Measurements from ENCODE around the gene PACSIN1.

The PACSIN1 gene

DNA sequence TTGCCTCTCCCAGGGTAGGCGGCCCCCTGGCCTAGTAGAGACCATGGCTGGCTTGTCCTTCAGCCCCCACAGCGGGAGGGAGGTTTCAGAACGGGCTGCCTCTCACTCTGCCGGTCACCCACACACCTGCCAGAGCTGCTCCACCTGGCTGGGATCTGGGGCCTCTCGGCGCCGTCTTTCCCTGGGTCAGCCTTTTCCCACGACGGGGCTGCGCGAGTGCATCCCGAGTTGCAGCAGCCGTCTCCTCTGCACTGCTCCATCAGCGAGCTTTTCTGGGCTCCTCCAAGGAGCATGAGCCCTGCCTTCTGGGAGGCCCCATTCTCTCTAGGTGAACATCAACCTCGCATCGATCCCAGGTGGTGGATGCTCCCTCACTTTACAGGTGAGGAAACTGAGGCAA is 106.1 kb downstream of the PACSIN1 start:
- Histone ChIP-seq H3K23ac (ENCODE audit: low read length) (no peak overlapping the region), H3K9me3 (ENCODE audit: insufficient read depth, low read depth, low read length) (no peaks in the 10 kb centered on the region), H2AK5ac (ENCODE audit: low read length) (no peak overlapping the region), H4K8ac (ENCODE audit: low read depth, low read length) (no peak overlapping the region), H3K27me3 (ENCODE audit: insufficient read depth, low read length) (no peaks in the 10 kb centered on the region), H2BK120ac (ENCODE audit: insufficient read depth, low read length, poor library complexity) (no peak overlapping the region), H3K27ac (ENCODE audit: low read depth, low read length) (no peak overlapping the region), H4K12ac (ENCODE audit: low read depth, low read length) (no peak overlapping the region), H3K79me2 (ENCODE audit: control insufficient read depth, insufficient read depth, low read length, poor library complexity) (no peaks in the 10 kb centered on the region), H3K79me1 (ENCODE audit: low read length) (no peaks in the 10 kb centered on the region), H3K36me3 (ENCODE audit: control insufficient read depth in 1 of 2, insufficient read depth in 2 of 2, low read length in 2 of 2) (no peaks in the 10 kb centered on the region), H2AFZ (ENCODE audit: insufficient read depth, low read length, poor library complexity) (no peak overlapping the region), H3K4me2 (ENCODE audit: low read length) (no peak overlapping the region), H3K4ac (ENCODE audit: low read depth, low read length) (no peak overlapping the region), H3K9ac (ENCODE audit: low read length) (no peak overlapping the region), H3K4me1 (ENCODE audit: control insufficient read depth in 1 of 2, insufficient read depth in 2 of 2, low read length in 2 of 2) (no peaks in the 10 kb centered on the region), H3K4me3 (ENCODE audit: low read depth, low read length) (no peak overlapping the region), H3K14ac (ENCODE audit: low read length) (no peak overlapping the region), H3K18ac (ENCODE audit: low read length) (no peak overlapping the region), H2BK12ac (ENCODE audit: low read length) (no peak overlapping the region), H2BK5ac (ENCODE audit: low read depth, low read length, poor library complexity) (no peak overlapping the region), H4K91ac (ENCODE audit: low read depth, low read length) (no peak overlapping the region)
- DNase-seq = no peak
- no CpG with 5 or more reads among the region's 16 CpGs for WGBS (ENCODE audit: extremely low coverage, insufficient coverage, insufficient read length)

DNA sequence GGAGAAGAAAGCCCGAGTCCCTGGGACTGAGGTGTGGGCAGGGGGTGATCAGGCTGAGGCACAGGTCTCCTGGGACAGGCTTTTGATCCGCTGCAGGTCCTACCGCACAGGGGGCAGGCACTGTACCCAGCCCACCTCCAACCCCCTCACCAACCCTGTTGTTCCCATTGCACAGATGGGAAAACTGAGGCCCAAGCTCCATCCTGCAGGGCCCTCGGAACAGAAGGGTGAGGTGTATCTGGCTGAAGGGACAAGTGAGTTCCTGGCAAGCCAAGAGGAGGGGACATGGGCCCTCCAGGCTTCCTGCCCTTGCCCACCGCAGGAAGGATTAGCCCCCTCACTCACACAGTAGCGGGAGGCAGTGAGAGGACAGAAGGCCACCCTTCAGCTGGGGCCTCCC is 106.7 kb downstream of the PACSIN1 start:
- Histone ChIP-seq H3K27me3 (ENCODE audit: insufficient read depth, low read length) (no peaks in the 10 kb centered on the region), H3K4me3 (ENCODE audit: low read depth, low read length) (no peak overlapping the region), H3K4me2 (ENCODE audit: low read length) (no peak overlapping the region), H2BK5ac (ENCODE audit: low read depth, low read length, poor library complexity) (no peak overlapping the region), H2AK5ac (ENCODE audit: low read length) (no peak overlapping the region), H3K27ac (ENCODE audit: low read depth, low read length) (no peak overlapping the region), H2AFZ (ENCODE audit: insufficient read depth, low read length, poor library complexity) (no peak overlapping the region), H3K4me1 (ENCODE audit: control insufficient read depth in 1 of 2, insufficient read depth in 2 of 2, low read length in 2 of 2) (no peaks in the 10 kb centered on the region), H4K12ac (ENCODE audit: low read depth, low read length) (no peak overlapping the region), H2BK12ac (ENCODE audit: low read length) (no peak overlapping the region), H2BK120ac (ENCODE audit: insufficient read depth, low read length, poor library complexity) (no peak overlapping the region), H4K91ac (ENCODE audit: low read depth, low read length) (no peak overlapping the region), H3K4ac (ENCODE audit: low read depth, low read length) (no peak overlapping the region), H3K9ac (ENCODE audit: low read length) (no peak overlapping the region), H3K18ac (ENCODE audit: low read length) (no peak overlapping the region), H4K8ac (ENCODE audit: low read depth, low read length) (no peak overlapping the region), H3K23ac (ENCODE audit: low read length) (no peak overlapping the region), H3K79me1 (ENCODE audit: low read length) (no peaks in the 10 kb centered on the region), H3K9me3 (ENCODE audit: insufficient read depth, low read depth, low read length) (no peaks in the 10 kb centered on the region), H3K36me3 (ENCODE audit: control insufficient read depth in 1 of 2, insufficient read depth in 2 of 2, low read length in 2 of 2) (no peaks in the 10 kb centered on the region), H3K79me2 (ENCODE audit: control insufficient read depth, insufficient read depth, low read length, poor library complexity) (no peaks in the 10 kb centered on the region), H3K14ac (ENCODE audit: low read length) (no peak overlapping the region)
- no CpG with 5 or more reads among the region's 6 CpGs for WGBS (ENCODE audit: extremely low coverage, insufficient coverage, insufficient read length)
- DNase-seq = no peak

DNA sequence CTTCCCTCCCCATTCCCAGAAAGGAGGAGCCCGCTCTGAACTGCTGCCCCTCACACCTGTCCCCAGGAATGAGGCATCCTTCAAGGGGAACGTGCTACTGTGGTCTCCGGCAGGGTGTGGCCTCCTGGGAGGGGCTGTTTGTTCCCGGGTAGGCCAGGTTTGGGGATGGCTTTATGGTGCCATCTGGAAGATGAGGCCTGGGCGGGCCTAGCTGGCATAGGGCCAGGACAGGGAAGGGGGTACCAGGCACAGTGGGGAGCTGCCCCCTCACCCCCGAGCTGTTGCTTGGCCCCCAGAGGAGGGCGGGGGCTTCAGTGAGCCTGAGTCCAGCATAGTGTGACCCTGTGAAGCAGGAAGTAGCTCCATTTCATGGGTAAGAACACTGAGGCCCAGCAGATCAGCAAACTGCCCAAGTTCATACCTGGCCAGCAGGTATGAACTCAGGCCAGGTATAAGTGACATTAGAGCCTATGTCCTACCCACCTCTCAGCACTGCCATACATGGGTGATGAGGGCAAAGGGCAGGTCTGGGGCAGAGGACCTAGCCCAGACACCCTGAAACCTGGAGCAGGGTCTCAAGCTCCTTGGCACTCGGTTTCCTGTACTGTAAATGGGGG is 107.8 kb downstream of the PACSIN1 start:
- H3K4me2 ChIP-seq (ENCODE audit: low read length) = no peak overlapping the region
- no peak overlapping the region for H3K27ac ChIP-seq (ENCODE audit: low read depth, low read length)
- no peak overlapping the region for H4K8ac ChIP-seq (ENCODE audit: low read depth, low read length)
- H2BK12ac ChIP-seq (ENCODE audit: low read length) = no peak overlapping the region
- H3K4me1 ChIP-seq (ENCODE audit: control insufficient read depth in 1 of 2, insufficient read depth in 2 of 2, low read length in 2 of 2) = no peaks in the 10 kb centered on the region
- no CpG with 5 or more reads among the region's 8 CpGs for WGBS (ENCODE audit: extremely low coverage, insufficient coverage, insufficient read length)
- H2AFZ ChIP-seq (ENCODE audit: insufficient read depth, low read length, poor library complexity) = no peak overlapping the region
- H3K18ac ChIP-seq (ENCODE audit: low read length) = no peak overlapping the region
- H4K91ac ChIP-seq (ENCODE audit: low read depth, low read length) = no peak overlapping the region
- DNase-seq = no peak
- no peaks in the 10 kb centered on the region for H3K79me2 ChIP-seq (ENCODE audit: control insufficient read depth, insufficient read depth, low read length, poor library complexity)
- no peak overlapping the region for H3K23ac ChIP-seq (ENCODE audit: low read length)
- no peak overlapping the region for H3K4me3 ChIP-seq (ENCODE audit: low read depth, low read length)
- no peak overlapping the region for H4K12ac ChIP-seq (ENCODE audit: low read depth, low read length)
- H3K4ac ChIP-seq (ENCODE audit: low read depth, low read length) = no peak overlapping the region
- H3K79me1 ChIP-seq (ENCODE audit: low read length) = no peaks in the 10 kb centered on the region
- H3K27me3 ChIP-seq (ENCODE audit: insufficient read depth, low read length) = no peaks in the 10 kb centered on the region
- no peak overlapping the region for H2AK5ac ChIP-seq (ENCODE audit: low read length)
- H3K9ac ChIP-seq (ENCODE audit: low read length) = no peak overlapping the region
- no peak overlapping the region for H2BK120ac ChIP-seq (ENCODE audit: insufficient read depth, low read length, poor library complexity)
- H3K36me3 ChIP-seq (ENCODE audit: control insufficient read depth in 1 of 2, insufficient read depth in 2 of 2, low read length in 2 of 2) = no peaks in the 10 kb centered on the region
- no peak overlapping the region for H3K14ac ChIP-seq (ENCODE audit: low read length)
- H2BK5ac ChIP-seq (ENCODE audit: low read depth, low read length, poor library complexity) = no peak overlapping the region
- H3K9me3 ChIP-seq (ENCODE audit: insufficient read depth, low read depth, low read length) = no peaks in the 10 kb centered on the region

DNA sequence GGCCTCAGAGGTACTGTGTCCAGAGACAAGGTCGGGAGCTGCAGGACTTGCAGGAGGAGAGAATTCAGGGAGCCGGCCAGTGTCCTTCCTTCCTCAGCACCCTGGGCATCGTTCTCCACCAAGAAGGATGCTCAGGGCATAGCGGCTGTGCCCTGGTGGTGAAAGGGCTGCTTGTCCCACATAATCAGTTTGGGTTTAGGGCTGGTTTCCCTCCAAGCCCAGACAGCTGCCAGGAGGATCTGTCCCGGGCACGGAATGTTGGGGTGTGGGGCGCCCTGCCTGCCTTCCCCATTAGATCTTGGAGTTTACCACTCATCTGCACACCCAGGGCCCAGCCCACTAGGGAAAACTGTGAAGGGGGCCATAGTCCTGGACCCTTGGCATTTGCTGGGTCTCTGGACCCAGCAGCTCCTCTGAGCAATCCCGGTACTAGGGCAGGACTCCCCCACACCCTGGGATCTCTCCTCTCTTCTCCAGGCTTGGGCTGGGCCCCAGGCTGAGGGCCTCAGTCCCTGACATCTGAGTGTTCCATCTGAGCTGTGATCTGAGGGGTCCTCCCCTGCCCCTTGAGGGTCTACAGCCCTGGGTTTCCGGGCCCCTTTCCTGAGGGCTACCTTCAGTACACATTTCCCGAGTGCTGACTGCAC is 108.9 kb downstream of the PACSIN1 start:
- Histone ChIP-seq H3K23ac (ENCODE audit: low read length) (no peak overlapping the region), H4K91ac (ENCODE audit: low read depth, low read length) (no peak overlapping the region), H3K4me2 (ENCODE audit: low read length) (no peak overlapping the region), H3K9ac (ENCODE audit: low read length) (no peak overlapping the region), H3K79me1 (ENCODE audit: low read length) (no peaks in the 10 kb centered on the region), H3K36me3 (ENCODE audit: control insufficient read depth in 1 of 2, insufficient read depth in 2 of 2, low read length in 2 of 2) (no peaks in the 10 kb centered on the region), H3K27ac (ENCODE audit: low read depth, low read length) (no peak overlapping the region), H4K12ac (ENCODE audit: low read depth, low read length) (no peak overlapping the region), H3K27me3 (ENCODE audit: insufficient read depth, low read length) (no peaks in the 10 kb centered on the region), H4K8ac (ENCODE audit: low read depth, low read length) (no peak overlapping the region), H2AFZ (ENCODE audit: insufficient read depth, low read length, poor library complexity) (no peak overlapping the region), H3K79me2 (ENCODE audit: control insufficient read depth, insufficient read depth, low read length, poor library complexity) (no peaks in the 10 kb centered on the region), H3K14ac (ENCODE audit: low read length) (no peak overlapping the region), H3K4ac (ENCODE audit: low read depth, low read length) (no peak overlapping the region), H3K18ac (ENCODE audit: low read length) (no peak overlapping the region), H3K4me1 (ENCODE audit: control insufficient read depth in 1 of 2, insufficient read depth in 2 of 2, low read length in 2 of 2) (no peaks in the 10 kb centered on the region), H2AK5ac (ENCODE audit: low read length) (no peak overlapping the region), H2BK12ac (ENCODE audit: low read length) (no peak overlapping the region), H3K9me3 (ENCODE audit: insufficient read depth, low read depth, low read length) (no peaks in the 10 kb centered on the region), H2BK5ac (ENCODE audit: low read depth, low read length, poor library complexity) (no peak overlapping the region), H2BK120ac (ENCODE audit: insufficient read depth, low read length, poor library complexity) (no peak overlapping the region), H3K4me3 (ENCODE audit: low read depth, low read length) (no peak overlapping the region)
- WGBS (ENCODE audit: extremely low coverage, insufficient coverage, insufficient read length) = no CpG with 5 or more reads among the region's 10 CpGs
- DNase-seq = no peak

All from trophoblast cell (in vitro differentiated cells and primary cell).